Astrocyte of the cerebellum (primary cell): ENCODE data around the gene PDHB.

Experiments used
- DNase-seq: peaks from one replicate; pipeline ENCODE4 v3.0.0-alpha.2; 2011; ENCODE audit warnings: low read depth
- H3K4me3 ChIP-seq: 2 replicates; pipeline ENCODE4 v1.5.1; 2011; ENCODE audit warnings: mild to moderate bottlenecking, low read depth, low read length, moderate library complexity
- in situ Hi-C: cut with HindIII; loops from 2 replicates; pipeline ENCODE4 v1.10.0; 2017; ENCODE audit warnings: low sequenced_read_pairs
- TF ChIP-seq, protein P1 (sequence below): IDR thresholded peaks from 2 replicates; pipeline ENCODE4 v1.5.1; 2012; ENCODE audit warnings: low read length, low read depth, moderate library complexity, mild to moderate bottlenecking; ENCODE audit errors: missing control alignments

Gene PDHB

DNA sequence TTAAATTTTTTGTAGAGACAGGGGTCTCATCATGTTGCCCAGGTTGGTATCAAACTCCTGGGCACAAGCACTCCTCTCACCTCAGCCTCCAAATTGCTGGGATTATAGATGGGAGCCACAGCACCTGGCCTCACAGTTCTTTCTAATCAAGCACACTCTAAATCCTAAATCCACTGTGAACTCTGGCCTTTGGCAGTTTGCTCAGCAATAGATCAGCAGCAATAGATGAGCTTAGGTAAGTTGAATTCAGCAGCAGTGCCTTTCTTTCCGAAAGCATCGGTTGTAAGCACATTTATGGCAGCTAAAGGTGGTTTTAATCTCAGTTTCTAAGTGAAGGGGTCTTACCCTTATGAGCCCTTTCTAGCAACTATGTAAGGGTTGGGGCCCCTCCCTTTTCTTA is 16.6 kb downstream of the PDHB start:
- TF ChIP-seq, protein P1, sequence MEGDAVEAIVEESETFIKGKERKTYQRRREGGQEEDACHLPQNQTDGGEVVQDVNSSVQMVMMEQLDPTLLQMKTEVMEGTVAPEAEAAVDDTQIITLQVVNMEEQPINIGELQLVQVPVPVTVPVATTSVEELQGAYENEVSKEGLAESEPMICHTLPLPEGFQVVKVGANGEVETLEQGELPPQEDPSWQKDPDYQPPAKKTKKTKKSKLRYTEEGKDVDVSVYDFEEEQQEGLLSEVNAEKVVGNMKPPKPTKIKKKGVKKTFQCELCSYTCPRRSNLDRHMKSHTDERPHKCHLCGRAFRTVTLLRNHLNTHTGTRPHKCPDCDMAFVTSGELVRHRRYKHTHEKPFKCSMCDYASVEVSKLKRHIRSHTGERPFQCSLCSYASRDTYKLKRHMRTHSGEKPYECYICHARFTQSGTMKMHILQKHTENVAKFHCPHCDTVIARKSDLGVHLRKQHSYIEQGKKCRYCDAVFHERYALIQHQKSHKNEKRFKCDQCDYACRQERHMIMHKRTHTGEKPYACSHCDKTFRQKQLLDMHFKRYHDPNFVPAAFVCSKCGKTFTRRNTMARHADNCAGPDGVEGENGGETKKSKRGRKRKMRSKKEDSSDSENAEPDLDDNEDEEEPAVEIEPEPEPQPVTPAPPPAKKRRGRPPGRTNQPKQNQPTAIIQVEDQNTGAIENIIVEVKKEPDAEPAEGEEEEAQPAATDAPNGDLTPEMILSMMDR = no peak
- DNase-seq = no peak
- in situ Hi-C loops = no loop called here
- no peak overlapping the region for H3K4me3 ChIP-seq

- no peak for DNase-seq
- TF ChIP-seq, protein P1 = no peak
- no peak overlapping the region for H3K4me3 ChIP-seq
- in situ Hi-C loops = no loop called here
Measured at GRCh38 chr3:58416191-58416590, 17.4 kb downstream of the PDHB start.

- peak; percentile 57 for DNase-seq
- TF ChIP-seq, protein P1 = peak; percentile 69
- no peak overlapping the region for H3K4me3 ChIP-seq
- in situ Hi-C loops = loop anchor here (5.0 kb wide), 1 partner anchor 92 kb away; no protein-coding TSS in a partner anchor
Measured at GRCh38 chr3:58414538-58415197, 19.0 kb downstream of the PDHB start.

DNA sequence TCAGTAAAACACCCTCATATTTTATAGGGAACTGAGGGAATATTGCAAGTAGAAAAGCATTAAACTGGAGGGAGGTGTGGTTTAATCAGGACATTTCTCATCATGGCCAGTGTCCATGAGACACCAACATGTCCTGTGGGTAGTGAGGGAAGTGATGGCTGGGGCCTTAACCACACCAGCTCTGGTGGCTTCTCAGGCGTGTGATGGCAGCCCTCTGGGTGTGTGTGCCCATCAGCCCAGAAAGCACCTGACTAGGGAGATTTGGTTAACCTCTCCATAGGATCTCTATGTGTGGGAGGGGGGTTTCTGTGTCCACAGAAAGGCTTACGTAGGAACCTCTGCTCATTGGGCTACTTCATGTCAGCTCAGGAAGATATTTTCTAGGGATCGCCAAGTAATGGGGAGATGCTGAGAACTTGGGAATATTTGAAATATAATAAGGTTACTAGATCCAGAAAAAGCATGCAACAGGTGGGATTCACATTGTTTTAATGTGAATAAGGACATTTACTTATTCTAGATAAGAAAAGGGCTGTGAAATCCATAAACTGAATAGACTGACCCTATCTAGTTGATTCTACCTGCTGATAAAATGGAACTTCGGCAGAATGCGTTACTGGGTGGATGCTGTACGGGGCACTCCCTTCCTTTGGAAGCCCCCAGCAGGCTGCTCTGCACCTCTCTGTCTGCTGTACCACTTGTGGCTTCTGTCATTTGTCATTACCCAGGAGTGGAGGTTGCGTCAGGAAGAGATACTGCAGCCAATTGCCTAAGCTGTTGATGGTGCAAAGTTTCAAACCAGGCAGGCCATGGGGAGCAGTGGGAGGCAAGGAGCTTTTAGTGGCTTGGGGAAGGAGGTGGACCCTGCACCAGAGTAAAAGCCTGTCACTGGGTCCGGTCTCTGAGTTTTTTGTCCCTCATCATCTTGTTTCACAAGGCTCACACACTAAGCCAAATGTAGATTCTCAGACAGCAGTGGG is 21.5 kb downstream of the PDHB start:
- in situ Hi-C loops = loop anchor here (5.0 kb wide), 1 partner anchor 90 kb away; no protein-coding TSS in a partner anchor

DNA sequence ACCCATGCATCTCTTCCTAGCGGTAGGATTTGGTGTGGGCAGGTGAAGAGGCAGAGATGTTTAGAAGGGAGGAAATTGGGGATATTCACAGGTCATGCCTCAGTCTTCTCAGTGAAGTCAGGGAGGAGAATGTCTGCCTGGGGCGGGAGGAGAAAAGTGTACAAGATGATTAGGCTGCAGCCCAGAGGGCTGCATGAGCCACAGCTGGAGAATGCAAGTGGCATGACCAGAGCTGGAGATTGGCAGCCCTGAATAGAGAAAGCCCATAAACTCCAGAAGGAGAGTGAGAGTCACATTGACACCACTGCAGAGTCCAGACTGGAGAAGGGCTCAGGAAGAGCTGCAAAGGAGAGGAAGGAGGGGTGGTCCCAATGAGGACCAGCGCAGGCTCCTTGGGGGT is 22.6 kb downstream of the PDHB start:
- H3K4me3 ChIP-seq = no peak overlapping the region
- DNase-seq = no peak
- in situ Hi-C loops = loop anchor here (5.0 kb wide), 1 partner anchor 89 kb away; no protein-coding TSS in a partner anchor
- TF ChIP-seq, protein P1 = no peak

More for the DNA sequence above, 21.5 kb downstream of the PDHB start:
- TF ChIP-seq, protein P1 = no peak
- no peak for DNase-seq
- H3K4me3 ChIP-seq = no peak overlapping the region

- DNase-seq = no peak
- in situ Hi-C loops = loop anchor here (5.0 kb wide), 1 partner anchor 87 kb away; no protein-coding TSS in a partner anchor
- TF ChIP-seq, protein P1 = no peak
Measured at GRCh38 chr3:58409663-58410062, 24.0 kb downstream of the PDHB start.

More at GRCh38 chr3:58409663-58410062, 24.0 kb downstream of the PDHB start:
- H3K4me3 ChIP-seq = no peak overlapping the region
